ENCODE results near the gene TMEM266.
"Not testable (repeated sequence)": the region's sequence is repeated elsewhere in the genome, so short reads cannot be mapped to it uniquely, and the experiment has no call there.

TMEM266 gene

GRCh38 chr15:76059320-76060117 is at the start of gene TMEM266:
Gene TMEM266, plus strand, starts transcription at chr15:76059985. Its CDS starts 74,279 bp downstream, at chr15:76134264.
- peak; percentile 27 for DNase-seq

DNA sequence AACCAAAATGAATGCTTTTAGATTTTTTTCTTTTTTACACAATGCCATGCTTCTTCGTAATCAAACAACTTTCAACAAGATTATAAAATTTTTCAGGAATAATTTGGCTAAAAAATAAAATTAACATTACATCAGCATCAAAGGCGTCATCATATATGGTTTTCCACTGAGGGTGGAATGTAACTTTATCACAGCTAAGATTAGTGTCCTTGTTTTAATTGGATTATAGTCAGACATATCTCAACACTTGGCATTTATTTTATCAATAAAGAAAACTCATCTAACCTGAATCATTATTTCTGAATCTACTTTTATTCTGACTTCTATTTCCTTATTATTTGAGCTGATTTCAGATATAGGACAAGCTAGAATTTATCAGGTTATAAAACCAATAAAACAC is 49.2 kb upstream of the TMEM266 start:
- DNase-seq = no peak

GRCh38 chr15:76011627-76012551 is 47.9 kb upstream of the TMEM266 start, which contains the start of gene NRG4:
Gene NRG4, minus strand, starts transcription at chr15:76012424. Its CDS starts 1,194 bp downstream, at chr15:76011230.
- no peak for DNase-seq

DNA sequence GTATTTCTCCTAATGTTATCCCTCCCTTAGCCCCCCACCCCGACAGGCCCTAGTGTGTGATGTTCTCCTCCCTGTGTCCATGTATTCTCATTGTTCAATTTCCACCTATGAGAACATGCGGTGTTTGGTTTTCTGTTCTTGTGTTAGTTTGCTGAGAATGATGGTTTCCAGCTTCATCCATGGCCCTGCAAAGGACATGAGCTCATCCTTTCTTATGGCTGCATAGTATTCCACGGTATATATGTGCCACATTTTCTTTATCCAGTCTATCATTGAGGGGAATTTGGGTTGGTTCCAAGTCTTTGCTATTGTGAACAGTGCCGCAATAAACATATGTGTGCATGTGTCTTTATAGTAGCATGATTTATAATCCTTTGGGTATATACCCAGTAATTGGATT is 46.3 kb upstream of the TMEM266 start:
- DNase-seq = not testable (repeated sequence)

GRCh38 chr15:76024021-76024768 is 35.6 kb upstream of the TMEM266 start:
- DNase-seq = no peak

- no peak for DNase-seq
Observed at GRCh38 chr15:76032046-76032445, 27.7 kb upstream of the TMEM266 start.

DNA sequence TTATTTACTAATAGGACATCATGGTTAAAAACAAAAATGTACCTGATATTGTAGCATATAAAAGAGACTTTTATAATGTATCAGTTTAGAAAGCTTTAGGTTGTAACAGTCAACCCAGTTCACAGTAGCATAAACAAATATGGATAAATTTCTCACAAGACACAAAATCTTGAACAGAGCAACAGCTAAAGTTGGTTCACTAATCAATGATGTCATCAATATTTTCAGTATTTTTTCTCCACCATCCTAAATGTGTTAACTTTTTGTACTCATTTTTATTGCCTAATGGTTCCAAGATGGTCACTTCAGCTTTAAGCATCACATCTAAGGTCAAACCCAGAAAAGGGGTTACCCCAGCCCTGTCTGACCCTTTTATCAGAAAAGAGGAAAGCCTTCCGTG is 26.3 kb upstream of the TMEM266 start:
- no peak for DNase-seq

DNA sequence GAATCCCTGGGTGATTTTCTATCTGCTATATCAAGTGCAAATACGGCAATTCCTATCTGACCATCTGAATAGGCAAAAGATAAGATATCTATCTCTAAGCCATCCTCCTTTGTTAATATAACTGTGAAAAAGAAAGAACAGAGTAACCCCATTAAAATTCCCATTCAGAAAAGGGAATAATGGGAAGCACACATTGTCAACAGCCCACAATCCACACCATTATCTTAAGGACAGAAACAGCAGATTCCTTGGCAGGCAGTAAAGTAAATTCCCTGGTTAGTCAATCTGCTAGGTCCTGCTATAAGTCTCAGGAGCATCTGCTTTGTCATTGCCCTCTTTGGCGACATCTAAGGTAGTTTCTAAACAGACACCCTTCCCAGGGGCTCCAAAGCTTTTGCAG is 25.7 kb upstream of the TMEM266 start:
- DNase-seq = no peak

DNA sequence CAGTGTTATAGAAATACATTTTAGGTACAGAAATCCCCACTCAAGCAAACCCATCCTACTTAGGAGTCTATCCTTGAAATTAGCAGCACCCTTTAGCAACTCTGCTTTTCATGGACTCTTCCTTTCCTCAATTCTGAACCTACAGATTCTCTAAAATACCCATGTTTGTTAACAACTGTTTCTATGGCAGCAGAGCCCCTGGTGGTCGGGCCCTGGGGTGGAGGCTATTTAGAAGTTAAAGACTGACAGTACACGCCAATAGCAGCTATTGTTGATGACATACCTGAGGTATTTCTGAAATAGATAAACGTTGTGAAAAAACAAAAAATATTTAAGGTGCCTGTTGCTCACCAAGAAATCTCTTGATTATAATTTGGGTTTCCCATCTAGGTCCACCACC is 24.2 kb upstream of the TMEM266 start:
- DNase-seq = no peak

- DNase-seq = no peak
Observed at GRCh38 chr15:76038512-76038911, 21.3 kb upstream of the TMEM266 start.

GRCh38 chr15:76054201-76054600 is 5.6 kb upstream of the TMEM266 start:
- not testable (repeated sequence) for DNase-seq

DNA sequence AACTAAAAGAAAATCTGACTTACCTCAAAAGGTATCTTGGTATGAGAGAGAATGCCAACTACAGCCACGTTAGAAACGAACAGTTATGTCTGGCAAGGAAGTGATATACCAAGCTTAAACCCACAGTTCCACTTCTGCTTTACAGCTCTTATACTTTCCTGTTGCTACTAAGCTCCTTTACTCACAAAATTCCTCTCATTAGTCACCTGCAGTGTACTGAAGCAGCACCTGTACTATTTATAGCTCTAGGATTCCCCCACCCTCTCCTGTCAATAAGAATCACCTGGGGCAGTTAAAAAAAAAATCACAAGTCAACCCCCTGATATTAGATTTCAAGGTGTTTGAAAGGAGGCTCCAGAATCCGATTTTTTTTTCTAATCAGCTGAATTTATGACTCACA is 2.9 kb upstream of the TMEM266 start:
- DNase-seq = no peak

- DNase-seq = no peak
Observed at GRCh38 chr15:76057332-76058000, 2.3 kb upstream of the TMEM266 start.

- no peak for DNase-seq
Observed at GRCh38 chr15:76058714-76059319, 968 bp upstream of the TMEM266 start.

DNA sequence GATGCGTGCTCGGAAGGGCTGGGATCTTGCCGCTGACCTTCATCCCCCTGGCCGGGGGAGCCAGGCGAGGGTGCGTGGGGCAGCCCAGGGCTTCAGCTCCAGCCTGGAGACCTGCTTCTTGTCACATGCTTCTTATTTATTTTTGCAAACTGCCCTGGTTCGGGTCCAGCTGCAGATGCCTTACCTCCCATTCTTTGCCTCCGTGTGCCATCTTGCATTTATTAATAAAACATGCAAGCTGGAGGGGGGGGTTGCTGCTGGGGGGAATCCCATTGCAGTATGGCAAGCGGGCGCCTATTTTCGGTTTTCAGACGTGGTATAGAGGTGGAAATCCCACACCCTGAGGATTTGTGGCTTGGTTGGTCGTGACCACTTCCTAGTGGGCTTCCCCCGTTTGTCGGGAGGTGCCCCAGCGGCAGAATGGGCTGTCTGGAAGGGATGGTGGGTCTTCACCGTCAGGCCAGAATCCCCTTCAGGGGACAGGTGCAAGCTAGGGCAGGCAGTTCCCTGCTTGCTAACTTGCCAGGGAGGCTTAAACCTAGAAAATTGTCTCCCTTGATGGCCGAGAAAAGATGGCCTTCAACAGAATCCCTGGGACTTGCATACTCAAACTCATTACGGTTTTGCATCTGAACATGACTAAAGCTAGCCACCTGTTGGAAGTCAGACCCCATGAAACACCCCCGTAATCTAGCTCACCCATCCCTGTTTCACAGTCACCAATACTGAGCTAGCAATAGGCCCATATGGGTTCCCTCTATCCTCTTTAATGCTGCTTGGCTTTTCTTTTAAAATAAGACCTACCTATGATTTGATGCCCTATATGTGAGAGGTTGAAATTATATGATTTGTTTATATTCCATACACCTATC is 569 bp downstream of the TMEM266 start:
- DNase-seq = no peak

GRCh38 chr15:76061700-76062099 is 1.9 kb downstream of the TMEM266 start:
- no peak for DNase-seq

- DNase-seq = peak; percentile 33
Observed at GRCh38 chr15:76062286-76062685, 2.5 kb downstream of the TMEM266 start.

DNA sequence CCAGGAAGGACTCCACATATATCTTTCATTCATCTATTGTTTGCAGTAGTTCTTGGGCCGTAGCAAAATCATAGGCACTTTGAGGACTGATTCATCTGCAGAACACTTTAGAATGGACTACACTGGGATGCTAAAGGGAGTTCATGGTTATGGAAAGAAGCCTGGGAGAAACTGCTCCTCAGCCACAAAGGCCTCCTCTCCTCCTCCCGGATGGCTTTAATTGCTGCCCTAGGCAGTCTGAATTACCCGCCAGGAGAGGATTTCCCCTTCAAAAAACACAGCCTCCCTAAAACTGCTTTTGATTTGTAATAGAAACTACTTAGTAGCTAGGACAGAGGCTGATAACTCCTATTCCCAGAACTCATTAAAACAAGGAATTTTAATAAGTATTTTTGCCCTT is 4.6 kb downstream of the TMEM266 start:
- DNase-seq = no peak

DNA sequence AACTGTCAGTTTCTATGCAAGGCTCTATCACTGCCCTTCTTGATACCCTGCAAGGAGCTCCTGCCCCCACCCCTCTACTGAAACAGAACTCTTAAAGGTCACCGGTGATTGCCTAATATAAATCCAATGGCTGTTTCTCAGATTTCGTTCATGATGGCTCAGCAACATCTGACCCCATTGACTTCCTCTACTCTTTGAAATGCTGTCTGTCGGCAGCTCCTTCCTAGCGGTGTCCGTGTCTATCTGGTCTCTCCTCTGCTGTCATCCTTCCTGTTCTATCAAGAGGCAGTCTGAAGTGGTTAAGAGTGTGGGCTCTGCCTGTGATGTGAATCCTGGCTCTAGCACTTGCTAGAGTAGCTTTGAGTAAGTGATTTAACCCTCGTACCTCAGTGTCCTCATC is 5.5 kb downstream of the TMEM266 start:
- no peak for DNase-seq

DNA sequence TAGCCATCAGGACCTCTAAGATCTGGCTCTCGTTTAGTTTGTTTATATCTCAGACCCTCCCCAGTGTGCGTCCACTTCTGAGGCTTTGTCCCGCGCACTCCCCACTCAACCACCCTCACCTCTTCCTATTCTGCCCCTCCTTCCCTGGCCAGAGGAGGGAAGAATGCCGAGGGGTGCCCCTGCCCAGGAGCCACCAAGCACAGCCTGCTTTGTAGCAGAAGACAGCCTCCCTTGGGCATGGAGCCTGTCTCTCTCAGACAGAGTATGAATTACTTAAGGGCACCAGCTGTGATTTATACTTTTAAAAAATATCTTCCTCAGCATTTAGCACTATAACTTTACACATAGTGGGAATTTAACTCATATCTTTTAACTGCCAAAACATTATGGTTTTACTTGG is 6.0 kb downstream of the TMEM266 start:
- no peak for DNase-seq

- no peak for DNase-seq
Observed at GRCh38 chr15:76070192-76070591, 10.4 kb downstream of the TMEM266 start.

Data from NCI-H226 (cell line).